Peyer's patch (tissue), 4 donors: ENCODE results near the gene GLI3. TPM values are rescaled to one million over a fixed set of nuclear protein-coding genes. Genes with fewer than 3 reads are reported as not detected.

Experiments
- DNase-seq, 3 donors: peaks; one replicate each; pipeline ENCODE4 v3.0.0-alpha.2; 2017 to 2019
- H3K27ac ChIP-seq, 4 donors: fragments of 200-600 bp; sonication (generic); one replicate each; pipeline ENCODE4 v1.5.1; 2016 to 2019
- H3K27me3 ChIP-seq, 2 donors: fragments of 200-600 bp; sonication (generic); one replicate each; pipeline ENCODE4 v1.5.1; 2019
- H3K36me3 ChIP-seq, 3 donors: fragments of 200-600 bp; sonication (generic); one replicate each; pipeline ENCODE4 v1.5.1; 2016 to 2019
- H3K4me1 ChIP-seq, 4 donors: fragments of 200-600 bp; sonication (generic); one replicate each; pipeline ENCODE4 v1.5.1; 2016 to 2019
- H3K4me3 ChIP-seq, 4 donors: fragments of 200-600 bp; sonication (generic); 1 replicate in 3 of 4; 2 replicates in 1 of 4; pipeline ENCODE4 v1.5.1; 2016 to 2019; ENCODE audit warnings: mild to moderate bottlenecking in 1 of 4
- H3K9me3 ChIP-seq, 4 donors: fragments of 200-600 bp; sonication (generic); one replicate each; pipeline ENCODE4 v1.5.1; 2016 to 2019; ENCODE audit warnings: mild to moderate bottlenecking in 1 of 4
- CTCF ChIP-seq, 6 experiments: fragments of 450-650 bp in 4 of 6; fragments of 200-600 bp in 2 of 6; sonication (generic) in 1 of 6; IDR thresholded peaks; one replicate each; pipeline ENCODE4 v1.5.1; 2017 to 2019; ENCODE audit warnings: antibody characterized with exemption in 6 of 6, mild to moderate bottlenecking in 3 of 6, moderate library complexity in 1 of 6
- POLR2A ChIP-seq, 2 donors: fragments of 450-650 bp; IDR thresholded peaks; one replicate each; pipeline ENCODE4 v1.5.1; 2017; ENCODE audit warnings: antibody characterized with exemption in 2 of 2, mild to moderate bottlenecking in 2 of 2, moderate library complexity in 2 of 2
- total RNA-seq, 4 donors: library from RNA; depleted of rRNA; stranded (reverse); fragments of >200 nt; gene quantifications; one replicate each; pipeline ENCODE4 v1.1.0, GENCODE V29; 2016

Gene GLI3
- total RNA-seq, 4 donors from 2014 or later = 0.53 to 30.5 (median 3.1) TPM

DNA sequence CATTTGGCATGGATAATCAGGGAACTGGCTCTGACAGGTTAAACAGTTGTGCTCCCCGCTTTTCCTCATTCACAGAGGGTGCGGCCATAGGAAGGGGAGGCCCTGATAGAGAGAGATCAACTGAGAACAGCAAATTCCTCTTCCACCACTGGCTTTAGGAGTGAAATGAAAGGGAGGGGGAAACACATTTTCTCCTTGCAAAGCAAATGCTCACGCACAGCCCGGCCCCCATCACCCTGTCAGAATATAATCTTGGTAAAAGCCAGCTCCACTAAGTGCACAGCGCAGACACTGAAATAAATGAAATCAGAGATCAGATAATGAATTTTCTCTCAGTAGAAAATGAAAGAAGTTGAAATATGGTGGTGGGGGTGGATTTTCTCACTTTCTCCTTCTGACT lies 187.2 kb downstream of the GLI3 start:
- Histone ChIP-seq H3K36me3 (no peaks in the 10 kb centered on the region), H3K9me3 (no peaks in the 10 kb centered on the region), H3K4me1 (no peaks in the 10 kb centered on the region), H3K4me3 (no peak overlapping the region), H3K27me3 (no peaks in the 10 kb centered on the region), H3K27ac (no peak overlapping the region)
- no peak for TF ChIP-seq POLR2A (IDR thresholded peaks at IDR 0.05)
- no peak for TF ChIP-seq CTCF (IDR thresholded peaks at IDR 0.05)
- DNase-seq = no peak

DNA sequence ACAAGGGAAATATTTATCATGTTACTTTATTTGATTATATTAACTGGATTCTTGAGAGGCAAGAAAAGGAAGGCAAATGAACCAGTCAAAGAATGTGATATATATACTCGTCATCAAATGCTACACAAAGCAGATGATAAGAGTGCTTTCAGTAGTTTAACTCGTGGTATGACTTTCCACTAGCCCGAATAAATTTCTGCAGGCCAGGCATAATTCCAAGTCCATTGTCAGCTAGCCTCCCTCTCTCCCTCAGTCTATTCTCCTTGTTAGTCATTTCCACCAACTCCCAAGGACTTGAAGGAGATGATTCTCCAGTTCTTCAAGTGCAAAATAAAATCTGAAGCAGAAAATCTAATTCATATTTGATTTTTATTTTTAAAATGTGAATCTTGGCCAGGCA lies 190.5 kb downstream of the GLI3 start:
- Histone ChIP-seq H3K4me3 (no peak overlapping the region), H3K4me1 (no peaks in the 10 kb centered on the region), H3K27me3 (no peaks in the 10 kb centered on the region), H3K36me3 (no peaks in the 10 kb centered on the region), H3K9me3 (no peaks in the 10 kb centered on the region), H3K27ac (no peak overlapping the region)
- no peak for DNase-seq
- TF ChIP-seq CTCF (IDR thresholded peaks at IDR 0.05) = no peak
- TF ChIP-seq POLR2A (IDR thresholded peaks at IDR 0.05) = no peak

DNA sequence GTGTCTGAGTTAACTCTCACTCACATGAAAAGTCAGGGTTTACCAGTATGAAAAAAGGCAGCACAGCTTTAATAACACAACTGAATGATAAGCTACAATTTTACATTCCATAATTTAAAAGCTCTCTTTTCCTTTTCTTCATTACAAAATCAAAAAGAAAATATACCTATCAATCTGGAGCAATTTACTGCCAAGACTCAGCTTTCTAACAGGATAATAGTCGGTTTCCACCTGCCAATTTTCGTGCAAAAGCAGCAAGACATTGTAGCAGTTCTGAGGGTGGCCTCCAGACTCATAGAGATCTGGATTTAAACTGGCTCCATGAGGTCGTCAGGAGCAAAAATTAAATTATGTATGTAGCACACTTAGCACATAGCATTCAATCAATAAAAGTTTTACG lies 191.0 kb downstream of the GLI3 start:
- no peak overlapping the region for H3K27ac ChIP-seq
- H3K4me1 ChIP-seq = no peaks in the 10 kb centered on the region
- no peaks in the 10 kb centered on the region for H3K36me3 ChIP-seq
- no peak for DNase-seq
- TF ChIP-seq POLR2A (IDR thresholded peaks at IDR 0.05) = no peak
- TF ChIP-seq CTCF (IDR thresholded peaks at IDR 0.05) = no peak
- no peak overlapping the region for H3K4me3 ChIP-seq
- no peaks in the 10 kb centered on the region for H3K27me3 ChIP-seq
- H3K9me3 ChIP-seq = no peaks in the 10 kb centered on the region

- no peak for DNase-seq
- no peaks in the 10 kb centered on the region for H3K27me3 ChIP-seq
- TF ChIP-seq CTCF (IDR thresholded peaks at IDR 0.05) = no peak
- TF ChIP-seq POLR2A (IDR thresholded peaks at IDR 0.05) = no peak
- H3K27ac ChIP-seq = no peak overlapping the region
- no peak overlapping the region for H3K4me3 ChIP-seq
- no peaks in the 10 kb centered on the region for H3K4me1 ChIP-seq
- no peaks in the 10 kb centered on the region for H3K9me3 ChIP-seq
- H3K36me3 ChIP-seq = no peaks in the 10 kb centered on the region
These were observed 197.1 kb downstream of the GLI3 start for GRCh38 chr7:42039921-42040320.

DNA sequence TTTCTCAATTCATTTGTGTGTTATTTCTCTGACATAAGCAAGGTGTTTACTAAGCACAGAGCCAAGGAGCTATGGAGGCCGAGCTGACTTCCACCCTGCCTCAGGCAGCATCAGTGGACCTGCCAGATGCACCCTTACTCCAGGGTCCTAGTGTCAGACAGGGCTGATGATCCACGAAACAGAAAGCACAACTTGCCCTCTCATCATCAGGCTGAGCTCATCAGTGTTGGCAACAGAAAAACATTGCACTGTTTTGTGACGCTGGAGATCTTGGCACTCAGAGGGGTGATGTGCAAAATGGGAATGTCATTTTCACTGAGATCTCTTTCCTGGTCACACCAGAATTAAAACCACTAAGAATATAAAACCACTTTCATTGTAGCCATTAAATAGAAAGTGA lies 201.8 kb downstream of the GLI3 start:
- H3K27me3 ChIP-seq = no peaks in the 10 kb centered on the region
- H3K4me3 ChIP-seq = no peak overlapping the region
- no peaks in the 10 kb centered on the region for H3K36me3 ChIP-seq

More for the DNA sequence above, 201.8 kb downstream of the GLI3 start:
- H3K27ac ChIP-seq = no peak overlapping the region
- no peak for TF ChIP-seq CTCF (IDR thresholded peaks at IDR 0.05)
- no peak for TF ChIP-seq POLR2A (IDR thresholded peaks at IDR 0.05)
- DNase-seq = no peak
- no peaks in the 10 kb centered on the region for H3K9me3 ChIP-seq
- H3K4me1 ChIP-seq = no peaks in the 10 kb centered on the region
